HepG2 (cell line): ENCODE results near the gene VPS26A. TPM values are rescaled to one million over a fixed set of nuclear protein-coding genes. Genes with fewer than 3 reads are reported as not detected.

ENCODE experiments used
- BRF2 ChIP-seq: sonication (generic); formaldehyde crosslinking; IDR thresholded peaks from 2 replicates; pipeline ENCODE4 v1.8.1; 2022; ENCODE audit warnings: mild to moderate bottlenecking, missing genetic modification reagents
- ERF ChIP-seq: IDR thresholded peaks from 2 replicates; pipeline ENCODE4 v1.6.1; 2018; ENCODE audit warnings: missing biosample characterization, missing genetic modification reagents
- ESRRA ChIP-seq: sonication (generic); formaldehyde crosslinking; IDR thresholded peaks from 2 replicates; pipeline ENCODE4 v1.5.1; 2020; ENCODE audit warnings: mild to moderate bottlenecking, low read depth, missing genetic modification reagents
- HDAC2 ChIP-seq: sonication (generic); formaldehyde crosslinking; IDR thresholded peaks from 2 replicates; pipeline ENCODE4 v1.4.0; 2020; ENCODE audit warnings: missing genetic modification reagents
- KLF13 ChIP-seq: sonication (generic); formaldehyde crosslinking; IDR thresholded peaks from 2 replicates; pipeline ENCODE4 v1.4.0; 2020; ENCODE audit warnings: mild to moderate bottlenecking, missing genetic modification reagents
- MXD3 ChIP-seq: IDR thresholded peaks from 2 replicates; pipeline ENCODE4 v1.6.1; 2016; ENCODE audit warnings: mild to moderate bottlenecking, missing biosample characterization, missing genetic modification reagents
- NFRKB ChIP-seq: fragments of 450-650 bp; IDR thresholded peaks from 2 replicates; pipeline ENCODE4 v1.6.1; 2017
- RBM39 ChIP-seq: fragments of 200-400 bp; formaldehyde crosslinking; IDR thresholded peaks from one replicate; pipeline ENCODE4 v1.6.1; 2018; ENCODE audit warnings: antibody characterized with exemption, mild to moderate bottlenecking, low read depth, low read length; ENCODE audit not compliant: poor library complexity, severe bottlenecking
- ZNF282 ChIP-seq: fragments of 450-650 bp; IDR thresholded peaks from 2 replicates; pipeline ENCODE4 v1.6.1; 2018; ENCODE audit not compliant: partially characterized antibody
- ZNF407 ChIP-seq: sonication (generic); formaldehyde crosslinking; IDR thresholded peaks from one replicate; pipeline ENCODE4 v1.5.1; 2020; ENCODE audit warnings: mild to moderate bottlenecking, missing genetic modification reagents; ENCODE audit errors: not compliant biosample characterization
- ZNF777 ChIP-seq: sonication (generic); formaldehyde crosslinking; IDR thresholded peaks from 2 replicates; pipeline ENCODE4 v1.4.0; 2020; ENCODE audit warnings: missing genetic modification reagents
- ZNF816 ChIP-seq: sonication (generic); formaldehyde crosslinking; IDR thresholded peaks from 2 replicates; pipeline ENCODE4 v1.8.0; 2022; ENCODE audit warnings: missing genetic modification reagents, mild to moderate bottlenecking, borderline replicate concordance
- ZNF841 ChIP-seq: sonication (generic); formaldehyde crosslinking; IDR thresholded peaks from 2 replicates; pipeline ENCODE4 v1.8.1; 2023; ENCODE audit warnings: missing genetic modification reagents, borderline replicate concordance
- ZNF883 ChIP-seq: sonication (generic); formaldehyde crosslinking; IDR thresholded peaks from 2 replicates; pipeline ENCODE4 v1.5.1; 2020; ENCODE audit warnings: mild to moderate bottlenecking, missing genetic modification reagents; ENCODE audit errors: not compliant biosample characterization
- polyA plus RNA-seq, 8 experiments: library from polyadenylated mRNA; depleted of rRNA in 3 of 8; stranded (reverse) in 7 of 8; unstranded in 1 of 8; fragments of >200 nt; fragmentation: Illumina TruSeq in 4 of 8; extraction: Trizol in 4 of 8; gene quantifications; 2 replicates each; pipeline versions ENCODE4 v1.2.1 to v1.2.3, GENCODE V29; 2011 to 2016; ENCODE audit warnings: low read depth in 4 of 8, missing spikeins in 1 of 8, mixed read lengths in 1 of 8; ENCODE audit not compliant: insufficient read depth in 1 of 8
- total RNA-seq, 5 experiments: library from RNA; depleted of rRNA; stranded (reverse); fragments of >200 nt; fragmentation: Illumina TruSeq; extraction: Trizol; gene quantifications; 2 replicates each; pipeline ENCODE4 v1.2.3, GENCODE V29; 2016; ENCODE audit warnings: low read depth in 1 of 5

Gene VPS26A
- total and polyA plus RNA-seq, 2 of the 13 experiments (the other 11 are each of a cell fraction or from before 2014, with no cell fraction given), result 12.9 to 32.6 TPM

GRCh38 chr10:69123747-69124562, at the start of gene VPS26A (continued):
- no peak for TF ChIP-seq ZNF407 (CRISPR knock-in tag)
- peak; percentile 57; the same call in 1 of the 2 replicates for TF ChIP-seq ZNF777
- TF ChIP-seq MXD3, result no peak
- TF ChIP-seq ZNF816, result no peak
- TF ChIP-seq NFRKB, result no peak
- TF ChIP-seq RBM39, result no peak
- no peak for TF ChIP-seq BRF2
- no peak for TF ChIP-seq KLF13 (CRISPR knock-in tag)
- no peak for TF ChIP-seq ZNF841
- peak; percentile 31 for TF ChIP-seq ERF (CRISPR knock-in tag)
- no peak for TF ChIP-seq ZNF282
- no peak for TF ChIP-seq ESRRA (CRISPR knock-in tag)
- no peak; the same call in 1 of the 2 replicates for TF ChIP-seq HDAC2 (CRISPR knock-in tag)
- peak; percentile 32 for TF ChIP-seq ZNF883 (CRISPR knock-in tag)
